Stimulated activated naive CD8-positive, alpha-beta T cell treated with anti-CD3 and anti-CD28 coated beads, Interleukin-15, amount 100 ng/mL, for 72 hours (primary cell): ENCODE data around the gene MRPL2.

Source experiments
- ATAC-seq: fragments of 150-1000 bp; cut with Tn5 transposase; 2 replicates; pipeline ENCODE4 v1.10.0; 2021; ENCODE audit warnings: mild to moderate bottlenecking, moderate library complexity
- DNase-seq, 2 donors: peaks; one replicate each; pipeline ENCODE4 v3.0.0; 2021 to 2022
- H3K27ac Mint-ChIP-seq, 2 donors: one replicate each; pipeline ENCODE4 v1.8.0; 2022; ENCODE audit warnings: mild to moderate bottlenecking in 2 of 2, mixed read lengths in 2 of 2, moderate library complexity in 2 of 2
- H3K27me3 Mint-ChIP-seq: one replicate; pipeline ENCODE4 v1.8.0; 2022; ENCODE audit warnings: mixed read lengths
- H3K4me1 Mint-ChIP-seq: one replicate; pipeline ENCODE4 v1.8.0; 2022; ENCODE audit warnings: mild to moderate bottlenecking, mixed read lengths
- H3K4me3 Mint-ChIP-seq, 2 donors: one replicate each; pipeline ENCODE4 v1.8.0; 2022; ENCODE audit warnings: mild to moderate bottlenecking in 2 of 2, mixed read lengths in 2 of 2, moderate library complexity in 1 of 2
- H3K9me3 Mint-ChIP-seq, 2 donors: one replicate each; pipeline ENCODE4 v1.8.0; 2022; ENCODE audit warnings: mixed read lengths in 2 of 2

The MRPL2 gene

GRCh38 chr6:43070028-43070632 is 10.9 kb upstream of the MRPL2 start:
- H3K4me3 Mint-ChIP-seq, result no peak overlapping the region
- no peak overlapping the region for H3K27ac Mint-ChIP-seq
- peaks cover 5% of the 10 kb centered on the region for H3K27me3 Mint-ChIP-seq
- no peaks in the 10 kb centered on the region for H3K4me1 Mint-ChIP-seq
- no peaks in the 10 kb centered on the region for H3K9me3 Mint-ChIP-seq
- ATAC-seq, result peak; percentile 80
- no peak for DNase-seq

DNA sequence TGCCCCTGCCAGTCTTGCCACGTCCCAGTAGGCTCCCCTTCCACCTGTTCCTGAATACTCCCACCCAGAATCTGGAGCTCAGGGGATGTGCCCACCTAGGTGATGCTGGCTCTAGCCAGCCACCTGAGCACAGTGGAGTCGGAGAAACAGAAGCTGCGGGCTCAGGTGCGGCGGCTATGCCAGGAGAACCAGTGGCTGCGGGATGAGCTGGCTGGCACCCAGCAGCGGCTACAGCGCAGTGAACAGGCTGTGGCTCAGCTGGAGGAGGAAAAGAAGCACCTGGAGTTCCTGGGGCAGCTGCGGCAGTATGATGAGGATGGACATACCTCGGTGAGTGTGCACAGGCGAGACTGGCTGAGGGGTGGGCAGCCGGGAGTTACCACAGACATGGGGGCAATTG is 3.6 kb upstream of the MRPL2 start:
- ATAC-seq, result no peak
- H3K4me1 Mint-ChIP-seq, result peaks cover 30% of the 10 kb centered on the region
- no peak overlapping the region for H3K27ac Mint-ChIP-seq
- no peak overlapping the region for H3K4me3 Mint-ChIP-seq
- DNase-seq, result no peak
- H3K9me3 Mint-ChIP-seq, result no peaks in the 10 kb centered on the region
- H3K27me3 Mint-ChIP-seq, result no peaks in the 10 kb centered on the region

DNA sequence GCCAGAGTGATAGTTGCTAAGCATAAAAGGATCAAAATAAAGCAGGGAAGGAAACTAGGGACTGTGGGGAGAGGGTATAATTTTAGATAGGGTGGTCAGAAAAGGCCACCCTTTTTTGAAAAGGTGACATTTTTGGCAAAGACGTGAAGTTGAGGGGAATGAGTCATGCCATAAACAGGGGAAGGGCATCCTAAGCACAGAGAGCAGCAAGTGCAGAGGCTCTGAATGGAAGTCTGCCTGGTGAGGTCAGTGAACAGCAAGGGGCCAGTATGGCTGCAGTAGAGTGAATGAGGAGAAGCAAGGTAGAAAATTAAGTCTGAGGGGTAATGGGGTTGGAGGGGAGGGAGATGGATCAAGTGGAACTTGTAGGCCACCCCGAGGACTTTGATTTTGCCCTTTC is 2.6 kb upstream of the MRPL2 start:
- Mint-ChIP-seq H3K4me1 (peaks cover 33% of the 10 kb centered on the region), H3K9me3 (no peaks in the 10 kb centered on the region), H3K4me3 (no peak overlapping the region), H3K27ac (no peak overlapping the region), H3K27me3 (no peaks in the 10 kb centered on the region)
- ATAC-seq, result no peak
- no peak for DNase-seq

DNA sequence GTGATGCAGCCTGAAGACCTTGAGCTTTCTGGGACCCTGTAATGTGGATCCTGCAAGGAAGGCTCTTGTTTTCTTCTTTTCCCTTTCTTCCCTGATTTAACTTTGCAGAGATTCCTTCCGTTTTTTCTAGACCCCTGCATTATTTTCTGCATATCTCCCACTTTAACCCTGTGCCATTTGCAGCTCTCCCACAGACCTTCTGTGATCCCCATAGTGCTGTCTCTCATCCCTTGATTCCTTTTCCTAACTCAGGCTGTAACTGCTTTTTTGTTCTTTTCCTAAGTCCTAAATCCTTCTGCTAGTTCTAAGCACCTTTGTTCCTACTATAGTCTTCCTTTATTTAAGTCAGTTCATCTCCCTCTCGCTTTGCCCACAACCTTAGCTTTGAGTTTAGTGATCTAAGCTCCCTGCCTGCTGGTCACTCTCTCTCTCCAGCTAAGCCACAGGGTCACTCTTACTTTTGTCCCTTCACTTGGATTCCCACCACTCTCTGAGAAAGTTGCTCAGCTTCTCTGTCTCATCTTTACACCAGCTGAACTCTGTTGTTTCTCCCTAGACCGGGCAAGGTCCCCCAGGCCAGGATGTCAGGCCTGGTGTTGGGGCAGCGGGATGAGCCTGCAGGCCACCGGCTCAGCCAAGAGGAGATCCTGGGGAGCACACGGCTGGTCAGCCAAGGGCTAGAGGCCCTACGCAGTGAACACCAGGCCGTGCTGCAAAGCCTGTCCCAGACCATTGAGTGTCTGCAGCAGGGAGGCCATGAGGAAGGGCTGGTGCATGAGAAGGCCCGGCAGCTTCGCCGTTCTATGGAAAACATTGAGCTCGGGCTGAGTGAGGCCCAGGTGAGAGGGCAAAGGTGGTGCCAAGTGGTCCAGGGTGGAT is 1.8 kb upstream of the MRPL2 start:
- ATAC-seq, result no peak
- no peaks in the 10 kb centered on the region for H3K27me3 Mint-ChIP-seq
- no peaks in the 10 kb centered on the region for H3K9me3 Mint-ChIP-seq
- H3K4me1 Mint-ChIP-seq, result peaks cover 36% of the 10 kb centered on the region
- H3K27ac Mint-ChIP-seq, result peak overlapping the region in 1 of 2 donors; percentile 1
- peak overlapping the region; percentile 88 to 93 for H3K4me3 Mint-ChIP-seq
- no peak for DNase-seq

GRCh38 chr6:43060034-43060754 is 960 bp upstream of the MRPL2 start:
- H3K27me3 Mint-ChIP-seq, result no peaks in the 10 kb centered on the region
- ATAC-seq, result no peak
- H3K9me3 Mint-ChIP-seq, result no peaks in the 10 kb centered on the region

GRCh38 chr6:43058531-43058930 is 703 bp downstream of the MRPL2 start:
- Mint-ChIP-seq H3K27me3 (no peaks in the 10 kb centered on the region), H3K9me3 (no peaks in the 10 kb centered on the region), H3K4me1 (peaks cover 49% of the 10 kb centered on the region), H3K4me3 (peak overlapping the region; percentile 88 to 93), H3K27ac (peak overlapping the region; percentile 98 to 99)
- DNase-seq (no peak), ATAC-seq (no peak)

More at GRCh38 chr6:43060034-43060754, 960 bp upstream of the MRPL2 start:
- peak overlapping the region; percentile 98 to 99 for H3K27ac Mint-ChIP-seq
- peak overlapping the region; percentile 88 to 93 for H3K4me3 Mint-ChIP-seq
- H3K4me1 Mint-ChIP-seq, result peaks cover 40% of the 10 kb centered on the region
- DNase-seq, result no peak

GRCh38 chr6:43055966-43056365 is 3.3 kb downstream of the MRPL2 start:
- Mint-ChIP-seq H3K4me1 (peaks cover 67% of the 10 kb centered on the region), H3K9me3 (no peaks in the 10 kb centered on the region)

DNA sequence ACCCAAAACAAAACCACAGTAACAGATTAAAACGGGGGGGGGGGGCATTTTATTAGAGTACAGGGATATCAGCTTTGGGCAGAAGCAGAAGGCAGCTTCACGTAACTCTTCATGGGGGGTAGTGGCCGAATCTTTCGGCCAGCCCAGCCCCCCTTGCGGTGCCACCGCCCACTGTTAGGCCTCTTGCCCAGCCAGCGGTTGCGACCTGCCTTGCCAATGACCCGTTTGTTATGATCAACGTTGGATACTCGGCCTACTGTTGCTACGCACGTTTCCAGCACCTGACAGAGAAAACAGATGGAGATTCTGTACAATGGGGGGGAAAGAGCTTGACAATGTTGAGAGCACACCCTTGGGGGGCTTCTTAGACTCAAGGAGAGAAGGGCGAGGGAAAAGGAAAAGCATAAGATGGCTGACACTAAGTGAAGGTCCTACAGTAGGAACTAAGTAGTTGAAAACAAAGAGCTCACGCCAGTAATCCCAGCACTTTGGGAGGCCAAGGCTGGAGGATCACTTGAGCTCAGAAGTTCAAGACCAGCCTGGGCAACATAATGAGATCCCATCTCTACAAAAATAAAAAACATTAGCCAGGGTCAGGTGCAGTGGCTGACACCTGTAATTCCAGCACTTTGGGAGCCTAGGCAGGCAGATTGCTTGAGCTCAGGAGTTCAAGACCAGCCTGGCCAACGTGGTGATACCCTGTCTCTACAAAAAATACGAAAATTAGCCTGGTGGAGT is 4.9 kb downstream of the MRPL2 start:
- H3K4me1 Mint-ChIP-seq, result peaks cover 67% of the 10 kb centered on the region

More at GRCh38 chr6:43055966-43056365, 3.3 kb downstream of the MRPL2 start:
- DNase-seq, result no peak
- Mint-ChIP-seq H3K27ac (peak overlapping the region in 1 of 2 donors; percentile 75), H3K27me3 (no peaks in the 10 kb centered on the region), H3K4me3 (peak overlapping the region in 1 of 2 donors; percentile 19)
- no peak for ATAC-seq

GRCh38 chr6:43053545-43054205 is 5.6 kb downstream of the MRPL2 start, which contains the start of gene CUL7:
CUL7 (minus strand) TSS chr6:43053851; CDS start chr6:43052788, 1,063 bp downstream.
- Mint-ChIP-seq H3K27me3 (no peaks in the 10 kb centered on the region), H3K9me3 (no peaks in the 10 kb centered on the region), H3K4me3 (peak within 1 kb of the TSS; percentile 98 to 99), H3K27ac (peak within 1 kb of the TSS; percentile 98 to 99), H3K4me1 (peaks cover 64% of the 10 kb centered on the region)
- DNase-seq (peak; percentile 88 to 92), ATAC-seq (peak; percentile 99)

More for the DNA sequence above, 4.9 kb downstream of the MRPL2 start:
- H3K4me3 Mint-ChIP-seq, result peak overlapping the region; percentile 98 to 99
- no peaks in the 10 kb centered on the region for H3K9me3 Mint-ChIP-seq
- no peaks in the 10 kb centered on the region for H3K27me3 Mint-ChIP-seq
- ATAC-seq (no peak), DNase-seq (no peak)
- H3K27ac Mint-ChIP-seq, result peak overlapping the region; percentile 98 to 99

DNA sequence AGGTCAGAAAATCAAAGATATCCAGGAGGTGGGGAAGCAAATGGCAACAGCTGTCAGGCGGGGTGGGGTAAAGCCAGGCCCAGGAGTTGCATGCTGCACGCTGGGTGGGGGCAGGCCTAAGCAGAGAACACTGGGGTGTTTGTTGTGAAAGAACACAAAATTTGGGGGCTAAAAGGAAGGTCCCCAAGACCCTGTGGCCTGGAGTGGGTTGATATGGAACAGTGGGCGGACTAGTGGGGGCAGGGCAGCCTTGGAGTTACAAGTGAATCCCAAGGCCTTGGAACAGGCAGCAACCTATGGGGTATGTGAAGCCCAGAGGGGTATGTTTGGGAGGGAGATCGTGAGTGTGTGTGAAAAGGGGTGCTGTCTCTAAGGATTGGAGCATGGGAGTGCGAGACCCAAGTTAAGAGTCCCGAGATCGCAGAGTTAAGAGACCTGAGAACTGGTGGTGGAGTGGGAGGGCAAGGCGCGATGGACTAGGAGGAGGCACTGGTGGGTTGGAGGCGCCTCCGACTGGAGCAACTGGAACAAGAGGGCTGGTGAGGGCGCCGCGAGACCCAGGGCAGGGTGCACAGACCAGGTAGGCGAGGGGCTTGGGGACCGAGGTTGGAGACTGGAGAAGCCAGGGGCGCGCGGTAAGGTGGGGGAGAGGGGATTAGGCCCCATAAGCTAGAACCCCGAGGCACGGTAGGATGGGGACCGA is 6.2 kb downstream of the MRPL2 start:
- H3K27me3 Mint-ChIP-seq, result no peaks in the 10 kb centered on the region

DNA sequence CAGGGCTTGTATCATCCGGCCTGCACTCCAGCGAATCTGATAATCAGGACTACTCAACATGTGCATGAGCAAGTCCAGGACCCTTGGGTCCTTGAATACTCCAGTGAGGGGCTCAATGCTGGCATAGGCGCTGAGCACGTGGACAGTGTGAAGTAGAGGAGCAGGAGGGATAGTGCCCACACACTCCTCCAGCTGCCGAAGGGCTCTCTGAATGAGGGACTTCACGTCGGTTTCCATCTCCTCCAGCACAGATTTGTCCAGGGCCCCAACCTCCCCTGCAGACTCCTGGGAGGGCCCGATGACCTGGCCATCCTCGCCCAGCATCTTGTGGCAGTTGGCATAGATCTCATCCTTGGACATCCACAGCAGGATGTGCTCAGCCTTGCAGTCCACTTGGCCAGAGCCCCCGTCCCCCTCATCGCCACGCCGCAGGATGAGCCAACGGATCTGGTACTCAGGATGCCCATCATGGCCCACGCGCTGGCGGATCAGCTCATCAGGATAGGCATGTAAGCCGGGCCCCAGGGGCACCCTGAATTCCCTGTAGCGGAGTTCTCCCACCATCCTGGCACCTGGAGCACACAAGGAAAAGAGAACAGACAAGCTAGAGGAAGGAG is 6.9 kb downstream of the MRPL2 start:
- Mint-ChIP-seq H3K27me3 (no peaks in the 10 kb centered on the region), H3K4me3 (peak overlapping the region; percentile 98 to 99), H3K27ac (peak overlapping the region; percentile 89 to 99), H3K4me1 (peaks cover 52% of the 10 kb centered on the region), H3K9me3 (no peaks in the 10 kb centered on the region)
- DNase-seq (no peak), ATAC-seq (no peak)

More for the DNA sequence above, 6.2 kb downstream of the MRPL2 start:
- Mint-ChIP-seq H3K27ac (peak overlapping the region; percentile 98 to 99), H3K4me3 (peak overlapping the region; percentile 98 to 99), H3K4me1 (peaks cover 57% of the 10 kb centered on the region), H3K9me3 (no peaks in the 10 kb centered on the region)
- peak in 1 of 2 donors; percentile 30 for DNase-seq
- ATAC-seq, result peak; percentile 54

GRCh38 chr6:43050981-43051380 is 8.3 kb downstream of the MRPL2 start:
- Mint-ChIP-seq H3K27me3 (no peaks in the 10 kb centered on the region), H3K4me3 (no peak overlapping the region), H3K27ac (peak overlapping the region in 1 of 2 donors; percentile 59), H3K4me1 (peaks cover 49% of the 10 kb centered on the region), H3K9me3 (no peaks in the 10 kb centered on the region)
- ATAC-seq (no peak), DNase-seq (no peak)

- no peaks in the 10 kb centered on the region for H3K27me3 Mint-ChIP-seq
- H3K27ac Mint-ChIP-seq, result no peak overlapping the region
- DNase-seq, result no peak
- no peak for ATAC-seq
- H3K4me1 Mint-ChIP-seq, result peaks cover 31% of the 10 kb centered on the region
- no peaks in the 10 kb centered on the region for H3K9me3 Mint-ChIP-seq
- no peak overlapping the region for H3K4me3 Mint-ChIP-seq
Observed at GRCh38 chr6:43047998-43048397, 11.2 kb downstream of the MRPL2 start.
